K562 (cell line): Measurements from ENCODE around the gene DCAF4L1. TPM values are rescaled to one million over a fixed set of nuclear protein-coding genes. Genes with fewer than 3 reads are reported as not detected.

Source experiments
- AFF1 ChIP-seq, 2 experiments: fragments of 450-650 bp; IDR thresholded peaks; 2 replicates each; pipeline ENCODE4 v1.6.1; 2018; ENCODE audit warnings: mild to moderate bottlenecking in 2 of 2, low read depth in 1 of 2; ENCODE audit not compliant: partially characterized antibody in 2 of 2
- ATF1 ChIP-seq, 2 experiments: fragments of 450-650 bp in 1 of 2; IDR thresholded peaks; 2 replicates each; pipeline ENCODE4 v1.6.1; 2016; ENCODE audit warnings: missing compliant biosample characterization in 1 of 2, missing genetic modification characterization in 1 of 2
- CEBPB ChIP-seq: fragments of 450-650 bp; IDR thresholded peaks from 2 replicates; pipeline ENCODE4 v1.6.1; 2016; ENCODE audit warnings: missing genetic modification characterization, missing compliant biosample characterization
- CHAMP1 ChIP-seq: fragments of 450-650 bp; IDR thresholded peaks from 2 replicates; pipeline ENCODE4 v1.6.1; 2016; ENCODE audit warnings: mild to moderate bottlenecking
- CSDE1 ChIP-seq, 2 experiments: fragments of 450-650 bp; IDR thresholded peaks; 2 replicates each; pipeline ENCODE4 v1.6.1; 2016; ENCODE audit warnings: mild to moderate bottlenecking in 1 of 2
- GABPA ChIP-seq: fragments of 200-800 bp; sonication (Bioruptor generic); conservative IDR thresholded peaks from 2 replicates; pipeline ENCODE4 v1.6.1; 2016; ENCODE audit warnings: low read depth, missing genetic modification characterization, missing compliant biosample characterization
- HDGF ChIP-seq: fragments of 450-650 bp; IDR thresholded peaks from 2 replicates; pipeline ENCODE4 v1.6.1; 2016
- HMGN3 ChIP-seq: IDR thresholded peaks from 2 replicates; pipeline ENCODE4 v1.6.1; 2011; ENCODE audit warnings: borderline replicate concordance, low read depth, mild to moderate bottlenecking, mixed read lengths, low read length; ENCODE audit not compliant: insufficient read length; ENCODE audit errors: extremely low read depth
- KDM1A ChIP-seq, 2 experiments: fragments of 450-650 bp; IDR thresholded peaks; 2 replicates each; pipeline ENCODE4 v1.6.1; 2016; ENCODE audit warnings: mild to moderate bottlenecking in 2 of 2
- MEF2D ChIP-seq: conservative IDR thresholded peaks from 2 replicates; pipeline ENCODE4 v1.6.1; 2016; ENCODE audit warnings: low read depth, missing genetic modification characterization, missing compliant biosample characterization
- POLR2A ChIP-seq: fragments of 450-650 bp; conservative IDR thresholded peaks from 2 replicates; pipeline ENCODE4 v1.6.1; 2016
- SAFB ChIP-seq: fragments of 200-400 bp; formaldehyde crosslinking; IDR thresholded peaks from 2 replicates; pipeline ENCODE4 v1.6.1; 2017; ENCODE audit warnings: low read depth, low read length, borderline replicate concordance
- SMAD4 ChIP-seq: fragments of 250-450 bp; sonication (Bioruptor Pico); conservative IDR thresholded peaks from 2 replicates; pipeline ENCODE4 v1.8.0; 2021; ENCODE audit warnings: inconsistent platforms, mild to moderate bottlenecking, moderate library complexity
- SRSF9 ChIP-seq: fragments of 200-400 bp; formaldehyde crosslinking; IDR thresholded peaks from 2 replicates; pipeline ENCODE4 v1.6.1; 2017; ENCODE audit warnings: low read depth, low read length, borderline replicate concordance
- TAL1 ChIP-seq: fragments of 450-650 bp; IDR thresholded peaks from 2 replicates; pipeline ENCODE4 v1.6.1; 2016; ENCODE audit warnings: mild to moderate bottlenecking
- ZNF280A ChIP-seq: fragments of 450-650 bp; IDR thresholded peaks from 2 replicates; pipeline ENCODE4 v1.6.1; 2018; ENCODE audit warnings: mild to moderate bottlenecking, low read depth; ENCODE audit not compliant: partially characterized antibody
- ZNF354B ChIP-seq: fragments of 250-450 bp; sonication (Bioruptor Pico); IDR thresholded peaks from 2 replicates; pipeline ENCODE4 v1.4.0; 2020
- polyA plus RNA-seq, 8 experiments: library from polyadenylated mRNA; depleted of rRNA in 4 of 8; stranded (reverse) in 5 of 8; unstranded in 3 of 8; fragments of >200 nt; fragmentation: Nextera tagmentation in 2 of 8; fragmentation: Illumina TruSeq in 1 of 8; extraction: Ambion mirVana in 2 of 8; extraction: Trizol in 1 of 8; gene quantifications; 2 replicates each; pipeline versions ENCODE4 v1.2.1 to v1.2.3, GENCODE V29; 2011 to 2014; ENCODE audit warnings: inconsistent platforms in 1 of 8, missing spikeins in 1 of 8
- total RNA-seq, 7 experiments: library from RNA; depleted of rRNA in 6 of 7; stranded (reverse); fragments of >200 nt in 6 of 7; fragmentation: Illumina TruSeq in 2 of 7; extraction: Trizol in 2 of 7; gene quantifications; 2 replicates each; pipeline versions ENCODE4 v1.2.1 to v1.2.3, GENCODE V29; 2011 to 2021; ENCODE audit warnings: low replicate concordance in 1 of 7

Gene DCAF4L1
- total and polyA plus RNA-seq, 9 of the 15 experiments (the other 6 are each of a cell fraction or from before 2014, with no cell fraction given), result 0.17 to 0.64 (median 0.36) TPM

- no peak for TF ChIP-seq HMGN3
- no peak for TF ChIP-seq SAFB
- TF ChIP-seq CEBPB (tag), result peak; percentile 83; the same call in 1 of the 2 replicates
- TF ChIP-seq ZNF280A, result no peak
- 0 out of 2 replicates have a peak, but pooled peaks have one; percentile 24 for TF ChIP-seq CHAMP1
- TF ChIP-seq HDGF, result no peak
- no peak for TF ChIP-seq SMAD4 (CRISPR knock-in tag)
- no peak for TF ChIP-seq ZNF354B (CRISPR knock-in tag)
- 0 out of 2 replicates have a peak, but pooled peaks have one; percentile 76 for TF ChIP-seq GABPA (tag)
- TF ChIP-seq TAL1, result no peak
- TF ChIP-seq POLR2A, result no peak
- no peak for TF ChIP-seq AFF1 (IDR thresholded peaks at IDR 0.05; ENCODE audit: low read depth in 1 of 2, partially characterized antibody in 2 of 2)
- 0 out of 4 replicates have a peak, but pooled peaks of 1 of the 2 experiments have one; percentile 18 for TF ChIP-seq KDM1A (IDR thresholded peaks at IDR 0.05)
- no peak for TF ChIP-seq CSDE1 (IDR thresholded peaks at IDR 0.05)
- TF ChIP-seq MEF2D (tag), result no peak
- TF ChIP-seq SRSF9, result no peak
- no peak for TF ChIP-seq ATF1 (CRISPR knock-in tag; IDR thresholded peaks at IDR 0.05)
- TF ChIP-seq ATF1 (tag; IDR thresholded peaks at IDR 0.05), result no peak
These were observed 47.0 kb upstream of the DCAF4L1 start (continued) for GRCh38 chr4:41934514-41934900.
